GM04503 (cell line): ENCODE results near the gene LIPE.

Experiments used
- DNase-seq: peaks from one replicate; pipeline ENCODE4 v3.0.0-alpha.2; 2012; ENCODE audit warnings: low read depth

LIPE gene

DNA sequence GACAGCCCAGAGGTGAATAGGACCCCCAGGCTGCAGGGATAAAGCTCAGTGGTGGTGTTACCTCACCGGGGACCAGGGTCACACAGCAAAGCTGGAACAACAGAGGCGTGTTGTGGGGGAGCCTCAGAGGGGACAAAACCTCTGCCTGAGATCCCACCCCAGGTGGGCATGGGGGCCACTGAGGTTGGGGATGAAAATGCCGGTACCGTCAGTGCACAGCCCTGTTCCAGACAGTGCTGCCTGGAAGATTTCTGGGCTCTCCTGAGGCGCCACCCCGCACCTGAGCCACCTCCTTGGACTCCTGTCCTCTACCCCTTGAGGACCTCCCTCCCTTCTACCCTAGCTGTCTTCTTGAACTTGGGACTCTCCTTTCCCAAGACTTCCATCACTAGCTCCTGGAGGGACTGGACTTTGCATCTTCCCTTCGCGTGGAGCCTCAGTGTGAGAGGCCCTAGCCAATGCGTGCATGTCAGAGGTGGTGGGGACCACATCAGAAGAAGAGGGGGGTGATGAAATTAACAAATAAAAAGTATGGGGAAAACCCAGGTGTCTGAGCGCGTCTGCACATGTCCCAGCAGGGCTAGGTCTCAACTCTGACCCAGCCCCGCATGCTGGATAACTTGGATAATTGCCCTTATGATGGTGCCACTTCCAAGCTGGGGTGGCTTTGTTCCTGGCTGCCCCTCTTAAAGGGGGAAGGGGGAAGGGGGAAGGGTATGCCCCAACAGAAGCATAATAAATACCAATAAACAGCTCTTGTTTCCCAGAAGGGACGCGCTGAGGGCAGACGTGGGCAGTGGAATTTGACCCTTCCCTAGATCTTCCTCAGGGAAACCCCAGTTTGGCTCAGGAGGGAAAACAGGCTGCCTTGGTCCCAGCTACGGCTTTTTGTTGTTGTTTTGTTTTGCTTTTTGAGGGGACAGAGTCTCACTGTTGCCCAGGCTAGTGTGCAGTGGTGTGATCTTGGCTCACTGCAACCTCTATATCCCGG lies 48.7 kb downstream of the LIPE start:
- no peak for DNase-seq

DNA sequence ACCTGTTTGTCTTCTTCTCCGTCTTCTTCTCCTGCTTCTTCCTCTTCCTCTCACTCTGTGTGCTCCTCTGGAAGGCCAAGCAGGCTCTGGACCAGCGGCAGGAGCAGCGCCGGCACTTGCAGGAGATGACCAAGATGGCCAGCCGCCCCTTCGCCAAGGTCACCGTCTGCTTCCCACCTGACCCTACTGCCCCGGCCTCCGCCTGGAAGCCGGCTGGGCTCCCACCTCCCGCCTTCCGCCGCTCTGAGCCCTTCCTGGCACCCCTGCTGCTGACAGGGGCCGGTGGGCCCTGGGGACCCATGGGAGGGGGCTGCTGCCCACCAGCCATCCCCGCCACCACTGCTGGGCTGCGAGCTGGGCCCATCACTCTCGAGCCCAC lies 51.0 kb downstream of the LIPE start:
- no peak for DNase-seq

DNA sequence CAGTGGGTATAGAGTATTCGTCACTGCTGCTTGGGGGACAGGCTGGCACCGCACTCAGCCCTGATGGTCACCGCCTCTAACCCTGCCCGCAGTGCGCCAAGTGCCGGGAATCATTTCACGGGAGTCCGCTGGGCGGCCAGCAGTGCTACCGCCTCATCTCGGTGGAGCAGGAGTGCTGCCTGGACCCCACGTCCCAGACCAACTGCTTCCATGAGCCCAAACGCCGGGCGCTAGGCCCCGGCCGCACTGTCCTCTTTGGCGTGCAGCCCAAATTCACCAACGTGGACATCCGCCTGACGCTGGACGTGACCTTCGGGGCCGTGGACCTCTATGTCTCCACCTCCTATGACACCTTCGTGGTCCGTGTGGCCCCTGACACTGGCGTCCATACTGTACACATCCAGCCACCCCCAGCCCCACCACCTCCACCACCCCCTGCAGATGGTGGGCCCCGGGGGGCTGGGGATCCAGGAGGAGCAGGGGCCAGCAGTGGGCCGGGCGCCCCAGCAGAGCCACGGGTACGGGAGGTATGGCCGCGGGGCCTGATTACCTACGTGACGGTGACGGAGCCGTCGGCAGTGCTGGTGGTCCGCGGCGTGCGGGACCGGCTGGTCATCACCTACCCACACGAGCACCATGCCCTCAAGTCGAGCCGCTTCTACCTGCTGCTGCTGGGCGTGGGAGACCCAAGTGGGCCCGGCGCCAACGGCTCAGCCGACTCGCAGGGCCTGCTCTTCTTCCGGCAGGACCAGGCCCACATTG lies 51.6 kb downstream of the LIPE start:
- no peak for DNase-seq

GRCh38 chr19:42374826-42375376 lies 52.3 kb downstream of the LIPE start:
- no peak for DNase-seq

GRCh38 chr19:42370626-42371175 lies 56.5 kb downstream of the LIPE start:
- no peak for DNase-seq

GRCh38 chr19:42370068-42370520 lies 57.1 kb downstream of the LIPE start:
- DNase-seq = no peak

- DNase-seq = no peak
These were observed 57.6 kb downstream of the LIPE start for GRCh38 chr19:42369433-42370067.

DNA sequence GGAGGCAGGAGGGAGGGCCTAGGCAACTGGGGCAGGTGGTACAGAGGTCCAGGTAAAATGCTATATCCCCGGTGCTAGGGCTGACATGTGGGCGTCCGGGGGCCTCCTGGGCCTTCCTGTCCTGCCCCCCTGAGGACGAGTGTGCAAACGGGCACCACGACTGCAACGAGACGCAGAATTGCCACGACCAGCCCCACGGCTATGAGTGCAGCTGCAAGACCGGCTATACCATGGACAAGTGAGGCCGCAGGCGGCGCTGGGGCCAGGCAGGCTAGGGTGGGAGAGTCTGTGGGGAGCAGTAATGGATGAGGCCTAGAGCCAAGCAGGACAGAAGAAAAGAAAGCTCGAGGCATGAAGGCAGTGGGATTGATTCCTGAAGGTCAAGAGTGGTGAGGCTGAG lies 58.4 kb downstream of the LIPE start:
- DNase-seq = no peak

DNA sequence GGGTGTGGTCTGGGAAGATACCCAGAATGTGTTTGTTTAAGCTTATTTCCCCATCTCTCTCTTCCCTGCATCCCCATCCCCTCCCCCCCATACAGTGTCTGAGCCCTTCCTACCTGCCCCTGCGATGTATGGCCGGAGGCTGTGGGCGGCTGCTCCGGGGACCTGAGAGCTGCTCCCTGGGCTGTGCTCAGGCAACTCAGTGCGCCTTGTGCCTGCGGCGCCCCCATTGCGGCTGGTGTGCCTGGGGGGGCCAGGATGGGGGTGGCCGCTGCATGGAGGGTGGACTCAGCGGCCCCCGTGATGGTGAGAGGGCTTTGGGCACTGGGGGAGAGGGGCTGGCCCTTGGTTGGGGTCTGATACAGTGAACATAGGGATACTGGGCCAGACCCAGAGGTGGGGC lies 58.8 kb downstream of the LIPE start:
- DNase-seq = no peak

- no peak for DNase-seq
These were observed 59.3 kb downstream of the LIPE start for GRCh38 chr19:42367929-42368328.

DNA sequence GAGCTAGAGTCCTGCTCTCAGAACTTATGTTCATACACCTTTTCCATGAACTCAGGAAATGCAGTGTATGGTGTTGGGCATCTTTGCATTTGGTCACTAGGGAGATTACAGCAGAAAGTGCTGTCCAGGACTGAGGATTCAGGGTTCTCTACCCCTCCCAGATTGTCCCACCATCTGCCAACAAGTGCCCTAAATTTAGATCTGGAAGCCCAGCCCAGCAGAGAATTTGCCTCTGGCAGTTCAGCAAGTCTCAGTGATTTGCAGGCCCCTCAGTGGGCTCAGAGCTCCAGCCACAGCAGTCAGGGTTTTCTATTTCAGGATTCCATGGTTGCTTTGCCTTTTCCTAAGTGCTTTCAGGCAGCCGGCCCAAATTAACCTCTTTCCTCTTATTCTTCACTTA lies 60.5 kb downstream of the LIPE start:
- DNase-seq = no peak

GRCh38 chr19:42363614-42364346 lies 63.4 kb downstream of the LIPE start:
- DNase-seq = no peak

DNA sequence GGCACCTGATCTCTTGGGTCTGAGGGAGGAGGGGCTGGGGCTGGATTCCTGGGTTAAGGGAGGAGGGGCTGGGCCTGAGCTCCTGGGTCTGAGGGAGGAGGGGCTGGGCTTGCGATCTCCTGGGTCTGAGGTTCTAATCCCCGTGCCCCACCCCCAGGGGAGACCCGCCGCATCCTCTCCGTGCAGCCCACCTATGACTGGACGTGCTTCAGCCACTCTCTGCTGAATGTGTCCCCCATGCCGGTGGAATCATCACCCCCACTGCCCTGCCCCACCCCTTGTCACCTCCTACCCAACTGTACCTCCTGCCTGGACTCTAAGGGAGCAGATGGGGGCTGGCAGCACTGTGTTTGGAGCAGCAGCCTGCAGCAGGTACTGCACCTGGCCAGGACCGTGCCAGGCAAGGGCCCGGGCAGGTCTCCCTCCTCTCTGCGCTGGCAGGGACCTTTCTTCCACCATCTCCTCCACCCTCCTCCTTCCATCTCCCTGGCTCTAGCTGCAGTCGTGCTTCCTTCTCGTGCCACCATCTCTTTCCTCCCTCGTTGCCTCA lies 64.2 kb downstream of the LIPE start:
- DNase-seq = no peak

DNA sequence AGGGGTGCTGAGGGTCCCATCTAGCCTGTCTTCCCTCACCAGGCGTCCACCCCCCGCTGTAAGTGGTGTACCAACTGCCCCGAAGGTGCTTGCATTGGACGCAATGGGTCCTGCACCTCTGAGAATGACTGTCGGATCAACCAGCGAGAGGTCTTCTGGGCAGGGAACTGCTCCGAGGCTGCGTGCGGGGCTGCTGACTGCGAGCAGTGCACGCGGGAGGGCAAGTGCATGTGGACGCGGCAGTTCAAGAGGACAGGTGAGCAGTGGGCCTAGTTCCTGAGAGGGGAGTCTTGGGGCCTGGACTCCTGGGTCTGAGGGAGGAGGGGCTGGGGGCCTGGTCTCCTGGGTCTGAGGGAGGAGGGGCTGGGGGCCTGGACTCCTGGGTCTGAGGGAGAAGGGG lies 64.8 kb downstream of the LIPE start:
- DNase-seq = no peak

DNA sequence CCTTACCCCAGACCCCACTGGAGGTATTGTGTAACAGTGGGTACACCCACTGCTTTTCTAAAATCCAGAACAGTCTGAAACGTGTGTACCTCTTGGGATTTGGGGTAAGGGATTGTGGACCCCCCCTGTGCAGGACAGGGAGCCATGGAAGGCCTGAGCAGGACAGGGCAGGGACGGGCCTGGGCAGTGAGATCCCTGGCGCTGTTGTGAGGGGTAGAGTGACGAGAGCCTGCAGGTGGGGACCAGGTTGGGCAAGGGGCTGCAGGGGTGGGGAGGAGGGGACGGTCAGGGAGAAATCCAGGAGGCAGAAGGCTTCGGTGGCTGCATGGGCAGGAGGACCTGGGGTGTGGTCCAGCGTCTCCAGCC lies 65.7 kb downstream of the LIPE start:
- no peak for DNase-seq

DNA sequence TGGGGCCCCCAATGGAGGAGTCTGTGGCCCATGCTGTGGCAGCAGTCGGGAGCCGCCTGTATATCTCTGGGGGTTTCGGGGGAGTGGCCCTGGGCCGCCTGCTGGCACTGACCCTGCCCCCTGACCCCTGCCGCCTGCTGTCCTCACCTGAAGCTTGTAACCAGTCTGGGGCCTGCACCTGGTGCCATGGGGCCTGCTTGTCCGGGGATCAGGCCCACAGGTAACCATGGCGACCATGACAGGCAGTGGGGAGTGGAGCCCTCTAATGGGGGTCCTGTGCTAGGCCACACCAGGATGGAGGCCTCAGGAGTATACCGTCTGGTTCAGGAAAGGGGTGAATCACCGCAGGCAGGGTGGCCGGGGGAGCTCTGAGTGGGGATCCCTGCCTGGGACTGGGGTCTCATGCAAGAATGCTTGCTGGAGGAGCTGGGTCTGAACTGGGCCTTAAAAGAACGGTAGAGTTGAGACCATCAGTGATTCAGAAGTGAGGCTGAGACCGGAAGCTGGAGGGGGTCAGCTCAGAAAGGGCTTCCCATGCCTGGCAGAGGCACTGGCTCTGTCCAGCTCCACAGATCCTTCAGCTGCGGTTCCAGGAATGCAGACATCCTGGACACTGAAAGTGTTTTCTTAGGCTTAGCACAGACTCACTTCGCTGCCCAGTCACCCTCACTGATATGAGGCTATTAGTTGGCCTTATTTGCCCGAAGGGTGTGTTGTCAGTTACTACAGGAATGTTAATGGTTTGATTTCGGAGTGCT lies 66.2 kb downstream of the LIPE start:
- no peak for DNase-seq

DNA sequence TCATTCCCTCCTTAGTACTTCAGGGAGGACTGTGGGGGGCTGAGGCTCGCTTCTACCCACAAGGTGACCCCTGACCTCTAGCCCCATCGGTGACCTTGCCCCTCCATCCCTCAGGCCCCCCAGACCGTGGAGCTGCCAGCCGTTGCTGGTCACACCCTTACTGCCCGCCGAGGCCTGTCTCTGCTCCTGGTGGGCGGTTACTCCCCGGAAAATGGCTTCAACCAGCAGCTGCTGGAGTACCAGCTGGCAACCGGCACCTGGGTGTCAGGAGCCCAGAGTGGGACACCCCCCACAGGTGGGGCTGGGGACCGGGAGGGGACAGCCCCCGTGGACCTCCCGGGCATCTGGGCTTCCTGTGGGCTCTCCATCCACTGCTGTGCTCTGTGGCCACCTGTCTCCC lies 69.9 kb downstream of the LIPE start:
- DNase-seq = no peak

DNA sequence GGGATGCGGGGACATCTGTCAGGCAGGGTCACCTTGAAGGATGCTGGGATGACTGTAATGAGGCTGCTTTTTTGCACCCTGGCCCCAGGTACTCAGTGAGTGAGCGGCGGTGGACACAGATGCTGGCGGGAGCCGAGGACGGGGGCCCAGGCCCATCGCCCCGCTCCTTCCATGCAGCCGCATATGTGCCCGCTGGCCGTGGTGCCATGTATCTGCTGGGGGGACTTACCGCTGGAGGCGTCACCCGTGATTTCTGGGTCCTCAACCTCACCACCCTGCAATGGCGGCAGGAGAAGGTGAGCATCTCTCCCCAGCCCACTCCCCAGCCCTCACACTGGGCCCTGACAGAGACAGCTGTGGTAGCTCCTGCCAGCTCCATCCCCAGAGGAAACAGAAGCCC lies 70.5 kb downstream of the LIPE start:
- no peak for DNase-seq

GRCh38 chr19:42355896-42356295 lies 71.3 kb downstream of the LIPE start:
- DNase-seq = no peak

DNA sequence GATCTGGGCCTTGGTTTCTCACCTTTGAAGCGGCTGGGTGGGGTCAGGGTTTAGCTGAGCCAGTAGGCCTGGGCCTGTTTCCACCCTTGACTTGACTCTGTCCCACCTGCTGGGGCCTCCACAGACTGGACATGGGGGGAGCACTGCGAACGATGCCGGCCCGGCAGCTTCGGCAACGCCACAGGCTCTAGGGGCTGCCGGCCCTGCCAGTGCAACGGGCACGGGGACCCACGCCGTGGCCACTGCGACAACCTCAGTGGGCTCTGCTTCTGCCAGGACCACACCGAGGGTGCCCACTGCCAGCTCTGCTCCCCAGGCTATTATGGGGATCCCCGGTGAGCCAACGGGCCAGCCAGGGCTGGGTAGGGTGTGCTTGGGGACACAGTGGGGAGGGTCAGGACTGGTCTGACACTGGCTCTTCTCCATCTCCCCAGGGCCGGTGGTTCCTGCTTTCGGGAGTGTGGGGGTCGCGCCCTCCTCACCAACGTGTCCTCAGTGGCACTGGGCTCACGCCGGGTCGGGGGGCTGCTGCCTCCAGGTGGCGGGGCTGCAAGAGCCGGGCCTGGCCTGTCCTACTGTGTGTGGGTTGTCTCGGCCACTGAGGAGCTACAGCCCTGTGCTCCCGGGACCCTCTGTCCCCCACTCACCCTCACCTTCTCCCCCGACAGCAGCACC lies 73.7 kb downstream of the LIPE start:
- no peak for DNase-seq
